Tibial artery (tissue), 4 donors: ENCODE measurements around the gene PTH1R.

Experiments
- DNase-seq, 2 donors: peaks; one replicate each; pipeline ENCODE4 v3.0.0-alpha.2; 2019
- H3K27ac ChIP-seq, 2 donors: fragments of 200-600 bp; sonication (generic) in 1 of 2; 1 replicate in 1 of 2; 2 replicates in 1 of 2; pipeline ENCODE4 v1.5.1; 2018 to 2019; ENCODE audit warnings: mild to moderate bottlenecking in 1 of 2
- H3K27me3 ChIP-seq, 2 donors: fragments of 200-600 bp; sonication (generic) in 1 of 2; one replicate each; pipeline versions ENCODE4 v1.5.1 to v1.6.0; 2016 to 2019
- H3K36me3 ChIP-seq, 3 donors: fragments of 200-600 bp; sonication (generic) in 2 of 3; one replicate each; pipeline ENCODE4 v1.5.1; 2016 to 2019; ENCODE audit warnings: mild to moderate bottlenecking in 2 of 3
- H3K4me1 ChIP-seq, 4 donors: fragments of 200-600 bp; sonication (generic) in 2 of 4; 1 replicate in 3 of 4; 2 replicates in 1 of 4; pipeline ENCODE4 v1.5.1; 2016 to 2019
- H3K4me3 ChIP-seq, 2 donors: fragments of 200-600 bp; sonication (generic) in 1 of 2; 1 replicate in 1 of 2; 2 replicates in 1 of 2; pipeline ENCODE4 v1.5.1; 2018 to 2019; ENCODE audit warnings: mild to moderate bottlenecking in 2 of 2
- H3K9me3 ChIP-seq, 3 donors: fragments of 200-600 bp; sonication (generic) in 1 of 3; one replicate each; pipeline ENCODE4 v1.5.1; 2016 to 2019
- CTCF ChIP-seq, 2 experiments: fragments of 200-600 bp in 1 of 2; fragments of 450-650 bp in 1 of 2; IDR thresholded peaks; one replicate each; pipeline ENCODE4 v1.5.1; 2017 to 2019; ENCODE audit warnings: antibody characterized with exemption in 2 of 2, mild to moderate bottlenecking in 1 of 2, moderate library complexity in 1 of 2
- intact Hi-C: fragments of 100-400 bp; cut with DNase I; formaldehyde crosslinking; loops from one replicate; pipeline ENCODE4 v1.15.0; 2023; ENCODE audit warnings: low total_unique reads

The PTH1R gene

GRCh38 chr3:46873521-46873920 is 4.0 kb upstream of the PTH1R start:
- Histone ChIP-seq H3K4me1 (peaks cover 0 to 72% (median 56%) of the 10 kb centered on the region in 4 donors), H3K4me3 (no peak overlapping the region), H3K9me3 (no peaks in the 10 kb centered on the region), H3K36me3 (no peaks in the 10 kb centered on the region), H3K27ac (peak overlapping the region; percentile 77 to 81), H3K27me3 (no peaks in the 10 kb centered on the region)
- intact Hi-C loops: no loop called here
- DNase-seq: no peak
- no peak for TF ChIP-seq CTCF (IDR thresholded peaks at IDR 0.05)

GRCh38 chr3:46874430-46874829 is 3.1 kb upstream of the PTH1R start:
- H3K36me3 ChIP-seq: no peaks in the 10 kb centered on the region
- peaks cover 0 to 70% (median 50%) of the 10 kb centered on the region in 4 donors for H3K4me1 ChIP-seq
- H3K27me3 ChIP-seq: no peaks in the 10 kb centered on the region
- intact Hi-C loops: no loop called here
- no peaks in the 10 kb centered on the region for H3K9me3 ChIP-seq
- H3K4me3 ChIP-seq: no peak overlapping the region
- peak in 1 of 2 donors; percentile 85 for DNase-seq
- H3K27ac ChIP-seq: peak overlapping the region; percentile 77 to 81
- no peak for TF ChIP-seq CTCF (IDR thresholded peaks at IDR 0.05)

GRCh38 chr3:46875560-46875959 is 2.0 kb upstream of the PTH1R start:
- H3K36me3 ChIP-seq: no peaks in the 10 kb centered on the region
- TF ChIP-seq CTCF (IDR thresholded peaks at IDR 0.05): no peak
- H3K27me3 ChIP-seq: no peaks in the 10 kb centered on the region
- H3K4me1 ChIP-seq: peaks cover 0 to 59% (median 43%) of the 10 kb centered on the region in 4 donors
- H3K27ac ChIP-seq: peak overlapping the region; percentile 77 to 81
- DNase-seq: no peak
- intact Hi-C loops: no loop called here
- H3K4me3 ChIP-seq: no peak overlapping the region
- no peaks in the 10 kb centered on the region for H3K9me3 ChIP-seq

- intact Hi-C loops: no loop called here
- no peaks in the 10 kb centered on the region for H3K27me3 ChIP-seq
- H3K27ac ChIP-seq: peak overlapping the region; percentile 77 to 81
- H3K36me3 ChIP-seq: no peaks in the 10 kb centered on the region
- H3K4me3 ChIP-seq: no peak overlapping the region
- no peaks in the 10 kb centered on the region for H3K9me3 ChIP-seq
- no peak for DNase-seq
- peaks cover 0 to 56% (median 39%) of the 10 kb centered on the region in 4 donors for H3K4me1 ChIP-seq
- no peak for TF ChIP-seq CTCF (IDR thresholded peaks at IDR 0.05)
Measured at GRCh38 chr3:46876313-46877300, 914 bp upstream of the PTH1R start.

GRCh38 chr3:46878781-46879436 is 1.4 kb downstream of the PTH1R start:
- H3K4me3 ChIP-seq: no peak overlapping the region
- intact Hi-C loops: no loop called here
- H3K27me3 ChIP-seq: no peaks in the 10 kb centered on the region
- no peaks in the 10 kb centered on the region for H3K36me3 ChIP-seq
- no peaks in the 10 kb centered on the region for H3K9me3 ChIP-seq
- H3K27ac ChIP-seq: peak overlapping the region; percentile 21 to 46
- TF ChIP-seq CTCF (IDR thresholded peaks at IDR 0.05): no peak
- no peak for DNase-seq
- peaks cover 0 to 47% (median 31%) of the 10 kb centered on the region in 4 donors for H3K4me1 ChIP-seq
